Ovary (tissue), 3 donors: ENCODE measurements around the gene CHN2.

Source experiments
- CTCF ChIP-seq, 3 donors: fragments of 450-650 bp in 2 of 3; fragments of 200-600 bp in 1 of 3; IDR thresholded peaks; one replicate each; pipeline versions ENCODE4 v1.5.1 to v1.8.0; 2016 to 2022; ENCODE audit warnings: antibody characterized with exemption in 3 of 3, mild to moderate bottlenecking in 1 of 3
- EP300 ChIP-seq: sonication (generic); formaldehyde crosslinking; IDR thresholded peaks from one replicate; pipeline ENCODE4 v1.6.1; 2017; ENCODE audit warnings: antibody characterized with exemption
- POLR2A ChIP-seq: fragments of 450-650 bp; IDR thresholded peaks from one replicate; pipeline ENCODE4 v1.6.1; 2017; ENCODE audit warnings: antibody characterized with exemption, mild to moderate bottlenecking, moderate library complexity
- donor health status: DM: no; HTN: no; CAD: no.

GRCh38 chr7:29197916-29198315 is 3.3 kb downstream of the CHN2 start:
- TF ChIP-seq CTCF (IDR thresholded peaks at IDR 0.05) (no peak), POLR2A (no peak), EP300 (no peak)
